NB4 (cell line): ENCODE results near the gene AKIRIN2.

ENCODE experiments used
- CTCF ChIP-seq: IDR thresholded peaks from one replicate; pipeline ENCODE4 v1.5.1; 2012; ENCODE audit warnings: low read depth, low read length
- MAX ChIP-seq: IDR thresholded peaks from 2 replicates; pipeline ENCODE4 v1.6.1; 2011; ENCODE audit warnings: low read depth, low read length
- MYC ChIP-seq: IDR thresholded peaks from 2 replicates; pipeline ENCODE4 v1.6.1; 2011; ENCODE audit warnings: low read depth, low read length
- POLR2A ChIP-seq: IDR thresholded peaks from 2 replicates; pipeline ENCODE4 v1.6.1; 2011; ENCODE audit warnings: mild to moderate bottlenecking; ENCODE audit not compliant: insufficient read length; ENCODE audit errors: extremely low read depth

GRCh38 chr6:87656857-87657256, 45.2 kb downstream of the AKIRIN2 start:
- TF ChIP-seq CTCF, result no peak
- no peak for TF ChIP-seq MAX
- no peak for TF ChIP-seq POLR2A
- TF ChIP-seq MYC, result no peak
